ENCODE results near the gene AHRR.
A peak's percentile ranks its signal among the peaks of the same experiment; 100 is the strongest.
"Not testable (repeated sequence)": the region's sequence is repeated elsewhere in the genome, so short reads cannot be mapped to it uniquely, and the experiment has no call there.

AHRR gene

DNA sequence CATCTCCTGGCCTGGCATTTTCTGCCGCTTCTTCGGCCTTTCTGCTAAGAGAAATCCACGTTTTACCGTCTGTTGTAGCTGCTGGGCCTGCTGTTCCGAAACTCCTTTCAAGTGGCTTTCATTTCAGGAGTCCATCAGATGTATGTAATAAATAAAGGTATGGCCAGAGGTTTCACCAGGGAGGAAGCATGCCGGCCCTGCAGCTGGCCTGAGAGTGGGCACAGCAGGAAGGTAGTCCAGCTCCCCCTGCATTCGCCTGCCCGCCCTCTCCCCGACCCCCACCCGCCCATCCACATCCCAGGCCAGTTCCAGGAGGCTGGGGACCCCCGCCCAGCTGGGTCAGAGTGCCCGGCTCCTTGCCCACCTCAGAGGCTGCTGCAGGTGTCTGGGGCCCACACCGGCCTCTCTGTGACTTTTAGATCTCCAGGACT is 75.0 kb downstream of the AHRR start:
- TF ChIP-seq, protein P1, sequence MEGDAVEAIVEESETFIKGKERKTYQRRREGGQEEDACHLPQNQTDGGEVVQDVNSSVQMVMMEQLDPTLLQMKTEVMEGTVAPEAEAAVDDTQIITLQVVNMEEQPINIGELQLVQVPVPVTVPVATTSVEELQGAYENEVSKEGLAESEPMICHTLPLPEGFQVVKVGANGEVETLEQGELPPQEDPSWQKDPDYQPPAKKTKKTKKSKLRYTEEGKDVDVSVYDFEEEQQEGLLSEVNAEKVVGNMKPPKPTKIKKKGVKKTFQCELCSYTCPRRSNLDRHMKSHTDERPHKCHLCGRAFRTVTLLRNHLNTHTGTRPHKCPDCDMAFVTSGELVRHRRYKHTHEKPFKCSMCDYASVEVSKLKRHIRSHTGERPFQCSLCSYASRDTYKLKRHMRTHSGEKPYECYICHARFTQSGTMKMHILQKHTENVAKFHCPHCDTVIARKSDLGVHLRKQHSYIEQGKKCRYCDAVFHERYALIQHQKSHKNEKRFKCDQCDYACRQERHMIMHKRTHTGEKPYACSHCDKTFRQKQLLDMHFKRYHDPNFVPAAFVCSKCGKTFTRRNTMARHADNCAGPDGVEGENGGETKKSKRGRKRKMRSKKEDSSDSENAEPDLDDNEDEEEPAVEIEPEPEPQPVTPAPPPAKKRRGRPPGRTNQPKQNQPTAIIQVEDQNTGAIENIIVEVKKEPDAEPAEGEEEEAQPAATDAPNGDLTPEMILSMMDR (IDR thresholded peaks at IDR 0.05; ENCODE audit: low read depth, low read length, missing control alignments): no peak

DNA sequence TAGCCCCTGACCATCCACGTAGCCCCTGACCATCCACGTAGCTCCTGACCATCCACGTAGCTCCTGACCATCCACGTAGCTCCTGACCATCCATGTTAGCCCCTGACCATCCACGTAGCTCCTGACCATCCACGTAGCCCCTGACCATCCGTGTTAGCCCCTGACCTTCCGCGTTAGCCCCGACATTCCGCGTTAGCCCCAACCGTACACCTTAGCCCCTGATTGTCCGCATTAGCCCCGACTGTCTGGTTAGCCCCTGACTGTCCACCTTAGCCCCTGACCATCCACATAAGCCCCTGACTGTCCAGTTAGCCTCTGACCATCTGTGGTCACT is 76.6 kb downstream of the AHRR start:
- not testable (repeated sequence) for DNase-seq (ENCODE audit: low read depth); H3K4me3 ChIP-seq (ENCODE audit: low read depth, low read length)

More for the DNA sequence above, 75.0 kb downstream of the AHRR start:
- DNase-seq (ENCODE audit: low read depth): no peak
- no peak overlapping the region for H3K4me3 ChIP-seq (ENCODE audit: low read depth, low read length)

GRCh38 chr5:398475-399295 is 77.2 kb downstream of the AHRR start:
- TF ChIP-seq, protein P1 (IDR thresholded peaks at IDR 0.05; ENCODE audit: low read depth, low read length, missing control alignments): no peak
- no peak for DNase-seq (ENCODE audit: low read depth)
- H3K4me3 ChIP-seq (ENCODE audit: low read depth, low read length): no peak overlapping the region

- no peak overlapping the region; the same call in 1 of the 2 replicates for H3K4me3 ChIP-seq (ENCODE audit: low read depth, low read length)
- DNase-seq (ENCODE audit: low read depth): peak; percentile 68
- TF ChIP-seq, protein P1 (IDR thresholded peaks at IDR 0.05; ENCODE audit: low read depth, low read length, missing control alignments): no peak
Measured at GRCh38 chr5:399296-400281, 78.1 kb downstream of the AHRR start.

DNA sequence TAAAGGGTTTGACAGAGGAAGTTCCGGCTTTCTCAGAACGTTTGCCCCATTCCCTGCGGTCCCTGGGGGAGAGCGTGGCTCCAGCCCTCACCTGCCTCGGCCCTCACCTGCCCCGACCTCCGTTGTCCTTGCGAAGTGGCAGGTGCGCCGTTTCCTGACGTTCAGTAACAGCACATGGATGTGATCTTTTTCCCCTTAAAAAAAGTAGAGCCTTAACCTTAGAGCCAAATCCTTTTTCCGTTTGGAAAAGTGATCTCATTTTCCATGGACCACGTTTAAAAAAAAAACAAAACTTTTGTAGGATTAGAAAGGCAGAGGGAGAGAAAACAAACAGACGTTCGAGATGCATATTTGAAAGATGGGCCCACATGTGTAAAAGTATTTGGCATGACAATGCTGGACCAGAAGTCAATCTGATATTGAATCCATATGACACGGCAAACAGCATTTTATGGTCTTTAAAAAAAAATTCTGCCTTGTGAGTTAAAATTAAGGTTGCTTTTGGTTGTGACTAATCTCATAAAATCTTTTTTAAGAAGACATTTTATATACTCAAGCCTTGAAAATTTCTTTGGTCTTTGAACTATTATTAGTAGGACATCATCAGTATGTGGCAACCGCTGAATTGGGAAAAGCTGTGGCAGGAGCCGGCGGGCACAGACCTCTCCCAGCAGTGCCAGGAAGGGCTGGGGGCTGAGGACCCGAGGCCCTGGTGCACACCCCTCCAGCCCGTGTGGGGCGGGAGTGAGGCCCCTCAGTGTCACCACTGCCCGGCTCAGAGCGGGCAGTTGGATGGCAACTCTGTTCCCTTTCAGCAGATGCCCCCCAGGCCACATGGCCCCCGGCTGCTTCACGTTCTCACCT is 79.0 kb downstream of the AHRR start:
- H3K4me3 ChIP-seq (ENCODE audit: low read depth, low read length): no peak overlapping the region; the same call in 1 of the 2 replicates
- TF ChIP-seq, protein P1 (IDR thresholded peaks at IDR 0.05; ENCODE audit: low read depth, low read length, missing control alignments): no peak
- no peak for DNase-seq (ENCODE audit: low read depth)

DNA sequence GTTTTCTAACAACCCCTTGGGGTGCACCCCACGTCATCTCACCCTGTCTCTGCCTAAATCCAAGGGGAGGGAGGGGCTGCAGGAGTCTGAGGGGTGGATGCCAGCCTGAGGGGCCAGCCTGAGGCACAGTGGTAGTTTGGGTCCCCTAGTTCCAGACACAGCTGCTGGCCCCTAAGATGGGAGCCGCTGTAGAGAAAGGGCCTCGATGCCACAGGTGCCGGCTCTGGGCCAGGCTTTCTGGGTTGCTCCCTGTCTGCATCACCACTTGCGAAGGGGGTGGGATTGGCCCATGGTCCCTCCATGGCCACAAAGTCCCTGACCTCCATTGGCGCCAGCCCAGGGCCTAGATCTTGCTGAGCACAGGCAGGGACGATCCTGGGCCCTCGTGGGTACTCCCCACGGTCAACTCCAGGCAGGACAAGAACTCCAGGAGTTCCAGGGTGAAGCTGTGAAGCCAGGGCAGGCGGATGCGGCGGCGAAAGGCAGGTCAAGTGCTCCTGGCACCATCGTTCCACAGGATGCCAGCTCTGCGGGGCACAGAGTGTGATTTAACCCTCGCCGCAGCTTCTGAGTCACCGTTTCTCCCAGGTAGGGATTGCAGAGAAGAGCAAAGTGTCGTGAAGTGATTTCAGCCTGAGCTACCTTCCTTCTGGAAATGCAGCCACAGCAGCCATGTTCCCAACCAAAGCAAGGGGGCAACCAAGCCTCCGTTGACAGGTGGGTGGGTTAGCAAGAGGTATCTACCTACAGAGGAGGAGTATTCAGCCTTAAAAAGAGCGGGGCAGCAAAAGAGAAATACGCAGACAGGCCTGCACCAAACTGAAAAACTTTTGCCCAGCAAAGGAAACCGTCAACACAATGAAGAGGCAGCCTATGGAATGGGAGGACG is 79.9 kb downstream of the AHRR start:
- H3K4me3 ChIP-seq (ENCODE audit: low read depth, low read length): no peak overlapping the region
- DNase-seq (ENCODE audit: low read depth): no peak
- TF ChIP-seq, protein P1 (IDR thresholded peaks at IDR 0.05; ENCODE audit: low read depth, low read length, missing control alignments): no peak

GRCh38 chr5:402219-402614 is 80.7 kb downstream of the AHRR start:
- not testable (repeated sequence) for DNase-seq (ENCODE audit: low read depth); H3K4me3 ChIP-seq (ENCODE audit: low read depth, low read length)
